GM20431 (cell line): ENCODE data around the gene PFKFB4.
"Not testable (repeated sequence)": the region's sequence is repeated elsewhere in the genome, so short reads cannot be mapped to it uniquely, and the experiment has no call there.

Experiments
- in situ Hi-C: fragments of 300-500 bp; cut with MseI, MboI; formaldehyde crosslinking; loops from one replicate; pipeline ENCODE4 v1.15.0; 2020; ENCODE audit warnings: low sequenced_read_pairs; ENCODE audit not compliant: unreplicated experiment

The PFKFB4 gene

DNA sequence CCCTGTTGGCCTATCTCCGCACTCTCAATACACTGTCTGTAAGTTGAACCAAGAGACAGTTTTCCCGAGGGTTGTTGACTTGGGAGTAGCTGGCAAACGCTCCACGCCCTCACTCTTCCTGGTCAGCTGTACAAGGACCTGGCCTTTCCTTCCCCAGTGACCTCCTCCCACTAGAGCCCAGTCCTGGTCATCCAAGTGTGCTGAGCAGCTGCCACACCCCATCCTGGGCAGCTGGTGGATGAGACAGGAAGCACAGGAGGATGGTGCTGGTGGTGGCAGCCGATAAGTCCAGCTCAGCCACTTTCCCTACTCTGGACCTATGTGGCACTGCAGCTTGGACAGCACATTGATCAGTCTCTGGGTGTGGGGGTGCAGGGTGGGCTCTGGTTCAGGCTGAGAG is 19.8 kb downstream of the PFKFB4 start:
- in situ Hi-C loops = no loop called here

DNA sequence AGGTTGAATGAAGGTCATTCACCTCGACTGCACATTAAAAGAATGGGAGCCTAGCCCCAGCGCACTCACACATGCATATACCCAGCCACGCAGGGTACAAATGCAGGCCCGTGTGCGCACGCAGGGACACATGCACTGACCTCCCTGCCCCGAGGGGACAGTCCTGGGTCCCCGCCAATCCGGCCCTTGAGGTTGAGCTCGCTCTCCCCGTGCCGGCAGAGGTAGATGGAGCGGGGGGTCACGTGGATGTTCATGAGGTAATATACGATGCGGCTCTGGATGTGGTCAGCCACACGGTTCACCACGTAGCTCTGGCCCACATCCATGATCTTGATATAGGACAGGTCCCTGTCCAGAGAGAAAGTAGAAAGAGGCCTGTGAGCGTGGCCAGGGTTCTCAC is 20.5 kb downstream of the PFKFB4 start:
- in situ Hi-C loops = no loop called here

DNA sequence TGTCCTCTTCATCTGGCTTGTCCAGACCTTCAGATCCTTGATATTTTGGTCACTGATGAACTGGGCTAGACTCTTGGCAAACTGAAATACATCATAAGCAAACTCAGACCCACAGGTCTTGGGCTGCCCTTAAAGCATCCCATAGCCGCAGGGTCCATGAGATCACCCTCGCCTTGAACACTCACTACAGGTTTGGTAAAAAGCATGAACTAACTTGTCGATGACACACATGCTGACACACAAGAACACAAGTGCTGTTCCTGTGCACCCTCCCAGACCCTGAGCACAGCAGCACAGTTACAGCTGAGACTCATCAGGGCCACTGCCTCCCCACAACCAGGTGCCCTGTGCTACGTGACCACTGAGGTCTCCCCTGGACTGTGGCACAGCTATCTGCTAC is 21.0 kb downstream of the PFKFB4 start:
- in situ Hi-C loops = no loop called here

DNA sequence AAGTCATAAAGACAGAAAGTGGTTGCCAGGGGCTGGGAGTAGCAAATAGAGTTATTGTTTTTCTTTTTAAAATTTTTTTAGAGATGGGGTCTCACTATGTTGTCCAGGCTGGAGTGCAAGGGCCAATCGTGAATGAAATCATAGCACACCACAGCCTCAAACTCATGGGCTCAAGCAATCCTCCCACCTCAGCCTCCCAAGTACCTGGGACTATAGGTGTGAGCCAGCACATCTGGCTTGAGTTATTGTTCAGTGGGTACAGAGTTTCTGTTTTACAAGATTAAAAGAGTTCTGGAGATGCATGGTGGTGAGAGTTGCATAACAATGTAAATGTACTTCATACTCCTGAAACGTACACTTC is 23.6 kb downstream of the PFKFB4 start:
- in situ Hi-C loops = no loop called here

DNA sequence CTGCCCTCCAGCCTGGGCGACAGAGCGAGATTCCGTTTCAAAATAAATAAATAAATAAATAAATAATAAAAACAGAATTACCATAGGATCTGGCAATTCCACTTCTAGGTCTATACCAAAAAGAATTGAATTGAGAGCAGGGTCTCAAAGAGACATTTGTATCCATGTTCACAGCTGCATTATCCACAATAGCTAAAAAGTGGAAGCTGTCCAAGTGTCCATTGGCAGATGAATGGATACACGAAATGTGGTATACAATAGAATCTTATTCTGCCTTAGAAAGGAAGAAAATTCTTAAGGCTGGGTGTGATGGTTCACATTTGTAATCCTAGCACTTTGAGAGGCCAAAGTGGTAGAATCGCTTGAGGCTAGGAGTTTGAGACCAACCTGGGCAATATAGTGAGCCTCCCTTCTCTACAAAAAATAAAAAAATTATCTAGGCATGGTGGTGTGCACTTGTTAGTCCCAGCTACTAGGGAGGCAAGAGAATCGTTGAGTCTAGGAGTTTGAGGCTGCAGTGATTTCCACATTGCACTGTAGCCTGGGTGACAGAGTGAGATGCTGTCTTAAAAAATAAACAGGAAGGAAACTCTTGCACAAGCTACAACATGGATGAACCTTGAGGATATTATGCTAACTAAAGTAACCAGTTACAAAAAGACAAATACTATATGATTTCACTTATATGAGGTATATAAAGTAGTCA is 24.2 kb downstream of the PFKFB4 start:
- in situ Hi-C loops = no loop called here

DNA sequence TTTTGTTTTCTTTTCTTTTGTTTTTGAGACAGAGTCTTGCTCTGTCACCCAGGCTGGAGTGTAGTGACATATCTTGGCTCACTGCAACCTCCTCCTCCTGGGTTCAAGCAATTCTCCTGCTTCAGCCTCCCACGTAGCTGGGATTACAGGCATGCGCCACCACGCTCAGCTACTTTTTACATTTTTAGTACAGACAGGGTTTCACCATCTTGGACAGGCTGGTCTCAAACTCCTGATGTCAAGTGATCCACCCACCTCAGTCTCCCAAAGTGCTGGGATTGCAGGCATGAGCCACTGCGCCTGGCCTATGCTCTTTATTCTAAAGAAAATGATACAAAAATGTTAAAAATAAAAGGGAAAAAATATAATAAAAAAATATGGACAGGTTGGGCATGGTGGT is 25.9 kb downstream of the PFKFB4 start:
- in situ Hi-C loops = not testable (repeated sequence)

DNA sequence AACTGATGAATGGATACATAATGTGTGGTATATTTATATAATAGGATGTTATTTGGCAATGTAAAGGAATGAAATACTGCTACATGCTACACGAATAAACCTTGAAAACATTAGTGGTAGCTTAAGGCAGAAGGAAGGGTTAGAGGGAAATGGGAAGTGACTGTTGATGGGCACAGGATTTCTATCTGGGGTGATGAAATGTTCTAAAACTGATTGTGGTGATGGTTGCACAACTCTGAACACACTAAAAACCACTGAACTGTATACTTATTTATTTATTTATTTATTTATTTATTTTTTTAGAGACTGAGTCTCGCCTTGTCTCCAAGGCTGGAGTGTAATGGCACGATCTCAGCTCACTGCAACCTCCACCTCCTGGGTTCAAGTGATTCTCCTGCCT is 27.8 kb downstream of the PFKFB4 start:
- in situ Hi-C loops = no loop called here

DNA sequence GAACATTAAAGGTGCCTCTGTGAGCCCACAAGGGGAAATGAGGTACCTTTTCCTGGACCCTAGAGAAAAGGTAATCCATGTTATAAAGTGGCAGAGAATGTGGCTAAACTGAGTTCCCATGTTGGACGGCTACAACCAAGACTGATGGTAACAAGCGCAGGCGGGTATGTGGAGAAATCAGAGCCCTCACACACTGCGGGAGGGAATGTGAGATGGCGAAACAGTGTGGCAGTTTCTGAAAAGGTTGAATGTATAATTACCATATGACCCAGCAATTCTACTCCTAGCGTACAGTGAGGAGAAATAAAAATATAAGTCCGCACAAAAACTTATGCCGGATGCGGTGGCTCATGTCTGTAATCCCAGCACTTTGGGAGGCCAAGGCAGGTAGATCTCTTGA is 28.6 kb downstream of the PFKFB4 start:
- in situ Hi-C loops = no loop called here

DNA sequence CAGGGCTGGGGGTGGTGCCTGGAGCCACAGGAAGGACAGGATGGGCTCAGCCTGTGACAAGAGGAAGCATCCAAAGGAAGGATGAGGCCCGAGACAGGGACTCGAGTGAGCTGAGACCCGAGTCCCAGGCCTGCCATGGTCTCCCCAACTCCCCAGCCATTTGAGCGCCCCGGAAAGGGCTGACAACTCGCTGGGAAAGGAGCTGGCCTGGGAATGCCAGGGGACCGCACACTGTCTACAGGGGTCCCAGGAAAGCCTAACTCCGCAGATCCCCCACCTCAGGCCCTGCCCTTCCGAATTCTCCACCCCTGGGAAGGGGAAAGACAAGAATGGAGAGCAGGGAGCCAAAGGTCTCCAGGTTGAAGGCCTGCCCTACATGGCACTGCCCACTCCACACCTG is 31.6 kb downstream of the PFKFB4 start:
- in situ Hi-C loops = no loop called here

DNA sequence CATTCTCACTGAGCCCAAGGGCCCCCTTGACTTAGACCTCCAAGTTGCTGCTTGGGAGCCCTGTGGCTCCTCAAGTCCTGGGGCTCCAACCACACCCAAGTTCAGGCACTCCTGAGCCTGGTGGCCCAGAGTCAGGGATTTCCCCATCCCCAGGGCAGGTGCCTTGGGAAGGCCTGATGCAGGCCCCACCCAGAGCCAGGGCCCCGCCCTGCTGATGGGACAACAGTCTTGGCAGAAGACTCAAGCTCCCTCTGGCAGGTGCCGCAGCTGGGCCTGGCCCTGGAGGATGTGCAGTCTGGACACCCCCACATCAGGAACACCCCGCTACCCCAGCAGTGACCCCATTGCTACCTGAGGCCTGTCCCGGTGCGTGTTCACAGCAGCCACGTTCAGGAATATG is 35.0 kb downstream of the PFKFB4 start:
- in situ Hi-C loops = no loop called here

DNA sequence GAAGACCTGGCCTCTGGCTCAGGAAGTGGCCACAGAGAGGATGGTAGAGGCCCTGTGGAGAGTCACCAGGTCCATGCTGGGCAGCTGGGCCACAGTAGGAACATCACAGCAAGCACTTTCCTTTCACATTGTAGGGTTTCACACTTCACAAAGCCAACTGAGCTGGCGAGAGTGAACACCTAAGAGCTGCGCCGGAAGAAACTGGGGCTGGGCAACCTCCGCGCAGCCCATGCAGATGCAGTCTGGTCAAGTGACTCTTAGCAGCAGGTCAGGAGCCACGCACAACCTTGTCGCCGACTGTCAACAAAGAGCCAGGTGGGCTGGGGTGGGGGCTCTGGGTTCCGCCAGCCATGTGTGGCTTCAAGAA is 37.3 kb downstream of the PFKFB4 start:
- in situ Hi-C loops = no loop called here

DNA sequence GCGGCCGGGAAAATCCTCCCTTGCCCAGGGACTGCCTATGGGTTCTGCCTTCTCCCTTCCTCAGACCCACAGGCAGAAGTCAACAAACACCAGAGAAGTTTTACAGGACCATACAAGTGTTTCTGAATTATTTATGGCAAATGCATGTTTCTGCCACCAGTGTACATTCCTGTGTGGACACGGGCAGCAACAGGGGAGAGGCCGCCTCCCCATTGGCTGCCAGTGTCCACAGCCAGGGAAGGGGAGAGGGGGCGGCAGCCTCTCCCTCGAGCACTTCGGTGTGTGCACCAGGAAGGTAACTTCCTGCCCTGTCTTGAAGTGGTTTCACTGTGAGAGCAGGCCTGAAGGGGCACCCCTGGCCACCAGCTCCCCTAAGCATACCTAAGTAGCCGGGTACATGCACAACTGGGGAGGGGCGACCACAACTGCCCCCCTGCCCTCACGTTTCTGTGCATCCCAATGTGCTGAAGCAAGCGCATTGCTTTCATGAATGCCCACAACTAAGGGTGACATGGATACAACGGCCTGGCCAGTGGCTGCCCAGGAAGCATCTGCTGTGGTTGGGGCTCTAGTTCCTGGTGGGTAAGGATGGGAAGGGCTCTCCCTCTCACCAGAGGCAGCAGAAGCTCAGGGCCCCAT is 37.8 kb downstream of the PFKFB4 start:
- in situ Hi-C loops = no loop called here

DNA sequence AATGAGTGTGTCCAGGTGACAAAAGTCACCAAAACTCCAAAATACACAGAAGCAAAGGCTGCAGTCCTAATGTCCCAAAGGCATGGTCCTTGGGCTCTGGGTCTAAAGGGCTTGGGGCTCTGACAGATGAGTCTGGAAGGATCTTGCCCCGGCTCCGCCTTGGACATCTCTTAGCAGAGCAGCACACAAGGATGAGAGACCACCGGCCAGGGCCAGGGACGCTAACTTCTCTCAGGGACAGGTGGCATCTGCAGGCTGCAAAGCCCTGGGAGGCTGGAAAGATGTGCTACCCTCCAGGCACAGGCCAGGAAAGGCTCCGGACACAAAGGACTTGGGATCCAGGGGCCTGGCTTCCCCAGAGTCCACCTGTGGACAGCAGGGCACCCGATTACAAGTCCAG is 38.5 kb downstream of the PFKFB4 start:
- in situ Hi-C loops = no loop called here

DNA sequence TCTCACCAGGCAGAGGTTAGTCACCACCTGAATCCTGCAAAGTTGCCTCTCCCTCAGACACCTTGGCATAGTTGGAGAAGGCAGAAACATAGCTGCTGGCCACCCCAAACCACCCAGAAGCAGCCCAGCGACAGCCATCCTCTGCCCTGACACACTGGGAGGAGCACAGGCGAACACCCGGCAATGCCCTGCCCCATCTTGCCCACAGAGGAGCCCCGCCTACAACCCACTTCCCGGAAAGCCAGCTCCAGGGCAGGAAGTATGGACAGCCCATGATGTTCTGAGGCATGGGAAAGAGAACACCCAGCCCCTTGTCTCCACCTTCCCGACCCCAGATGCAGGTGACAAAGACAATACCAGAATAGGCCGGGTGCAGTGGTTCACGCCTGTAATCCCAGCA is 40.0 kb downstream of the PFKFB4 start:
- in situ Hi-C loops = no loop called here

DNA sequence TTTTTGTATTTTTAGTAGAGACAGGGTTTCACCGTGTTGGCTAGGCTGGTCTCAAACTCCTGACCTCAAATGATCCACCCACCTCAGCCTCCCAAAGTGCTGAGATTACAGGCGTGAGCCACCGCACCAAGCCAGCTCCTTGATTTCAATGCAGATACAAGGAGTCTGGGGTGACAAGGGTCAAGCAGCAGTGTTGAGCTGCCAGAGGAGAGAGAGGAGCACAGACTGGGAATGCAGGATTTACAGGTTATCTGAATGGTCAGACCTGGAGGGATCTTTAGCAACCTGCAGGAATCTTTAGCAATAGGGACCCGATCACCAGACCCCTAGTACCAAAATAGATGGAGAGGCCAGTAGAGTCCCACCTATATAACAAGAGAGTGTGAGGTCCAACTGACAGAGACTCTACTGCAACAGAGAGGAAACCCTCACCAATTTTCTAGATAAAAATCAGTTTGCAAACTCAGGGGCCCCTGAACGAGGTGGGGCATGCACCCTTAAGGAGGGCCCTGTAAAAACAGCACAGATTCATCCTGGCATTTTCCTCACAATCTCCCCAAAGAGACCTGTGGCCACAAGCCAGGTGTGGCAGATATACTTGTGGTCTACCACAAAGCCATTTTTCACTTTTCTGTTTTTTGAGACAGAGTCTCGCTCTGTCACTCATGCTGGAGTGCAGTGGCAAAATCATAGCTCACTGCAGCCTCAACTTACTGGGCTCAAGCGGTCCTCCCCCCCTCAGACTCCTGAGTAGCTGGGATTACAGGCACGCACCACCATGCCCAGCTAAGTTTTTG is 42.0 kb downstream of the PFKFB4 start:
- in situ Hi-C loops = no loop called here

DNA sequence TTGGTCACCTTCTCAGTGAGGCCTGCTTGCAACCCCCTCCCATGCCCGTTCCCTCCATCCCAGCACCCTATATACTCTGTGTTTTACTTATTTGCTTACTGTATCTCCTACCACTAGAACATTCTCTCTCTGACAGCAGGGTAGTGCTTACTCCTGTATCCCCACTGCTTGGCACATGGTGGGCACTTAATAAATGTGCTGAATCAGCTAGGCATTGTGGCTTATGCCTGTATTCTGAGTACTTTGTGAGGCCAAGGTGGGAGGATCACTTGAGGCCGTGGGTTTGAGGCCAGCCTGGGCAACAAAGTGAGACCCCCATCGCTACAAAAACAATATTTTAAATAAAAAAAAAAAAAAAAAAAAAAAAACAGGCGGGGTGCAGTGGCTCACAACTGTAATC is 45.1 kb downstream of the PFKFB4 start:
- in situ Hi-C loops = no loop called here

DNA sequence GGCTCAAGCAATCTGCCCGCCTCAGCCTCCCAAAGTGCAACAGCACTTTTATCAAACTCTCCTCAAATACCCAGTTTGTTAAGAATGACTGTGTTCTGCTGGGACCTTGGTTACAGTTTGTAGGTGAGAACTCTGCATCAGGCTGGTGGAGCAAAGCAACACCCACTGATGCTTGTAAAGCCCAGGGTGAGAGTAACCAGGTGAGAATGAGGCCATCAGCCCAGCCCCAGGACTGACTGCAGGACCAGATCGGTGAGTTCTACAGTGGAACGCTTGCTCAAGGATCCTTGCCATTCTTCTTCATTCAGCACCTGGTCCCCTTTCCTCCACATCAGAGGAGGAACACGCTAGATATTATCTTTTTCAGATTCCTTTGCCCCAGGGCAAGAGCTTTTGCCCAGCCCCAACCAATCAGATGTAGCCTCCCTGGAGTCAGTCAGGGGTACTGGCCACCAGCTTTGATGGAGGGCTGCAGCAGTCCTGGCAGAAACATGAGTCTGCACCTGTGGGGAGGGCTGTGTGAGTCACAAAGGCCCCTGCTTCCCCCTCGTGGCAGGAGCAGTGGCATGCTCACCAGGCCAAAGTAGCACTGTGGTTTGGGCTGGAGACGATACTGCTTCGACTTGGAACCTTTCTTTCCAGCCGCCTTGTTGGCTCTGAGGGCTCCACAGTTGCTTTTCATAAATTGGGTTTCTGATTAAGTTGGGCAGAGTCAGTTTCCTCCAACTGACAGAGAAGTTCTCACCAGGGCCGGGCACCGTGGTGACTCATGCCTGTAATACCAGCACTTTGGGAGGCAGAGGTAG is 49.1 kb downstream of the PFKFB4 start:
- in situ Hi-C loops = no loop called here

DNA sequence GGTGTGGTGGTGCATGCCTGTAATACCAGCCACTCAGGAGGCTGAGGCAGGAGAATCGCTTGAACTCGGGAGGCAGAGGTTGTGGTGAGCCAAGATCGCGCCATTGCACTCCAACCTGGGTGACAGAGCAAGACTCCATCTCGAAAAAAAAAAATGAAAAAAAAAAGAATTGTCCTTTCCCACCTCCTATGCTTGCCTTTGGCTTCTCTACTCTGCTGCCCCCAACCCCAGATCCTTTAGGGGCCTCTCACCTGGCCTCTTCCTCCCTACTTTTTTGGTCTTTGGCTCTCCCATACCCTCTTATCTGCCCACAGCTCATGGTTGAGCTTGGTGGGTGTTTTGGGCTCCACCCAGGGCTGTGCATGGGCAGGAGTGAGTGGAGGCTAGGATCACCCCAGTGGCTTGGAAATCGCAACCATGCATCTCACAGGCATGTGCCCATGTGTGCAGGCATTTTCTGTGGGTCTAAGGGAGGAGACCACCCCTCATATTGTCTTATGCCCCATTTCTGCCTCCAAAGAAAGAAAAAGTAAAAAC is 50.6 kb downstream of the PFKFB4 start:
- in situ Hi-C loops = no loop called here

DNA sequence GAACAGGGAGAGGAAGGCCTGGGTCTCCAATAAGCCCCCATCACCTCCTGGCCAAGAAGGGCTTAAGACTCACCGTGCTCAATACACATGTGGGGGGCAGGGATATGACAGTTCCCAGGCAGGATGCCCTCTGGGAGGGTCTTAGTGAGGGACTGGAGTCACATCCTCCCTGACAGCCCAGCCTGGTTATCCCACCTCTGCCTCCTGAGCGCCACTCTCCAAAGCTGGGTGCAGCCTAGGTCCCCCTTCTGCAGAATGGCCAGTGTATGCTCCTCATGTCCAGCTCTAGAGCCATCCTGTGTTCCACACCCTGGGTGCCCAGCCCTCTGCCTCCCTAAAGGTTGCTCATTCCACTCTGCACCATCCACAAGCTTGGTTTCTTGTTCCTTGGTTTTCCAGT is 51.5 kb downstream of the PFKFB4 start:
- in situ Hi-C loops = no loop called here
